Tibial artery (tissue), 4 donors: ENCODE data around the gene PLEKHH1.

Experiments
- DNase-seq, 2 donors: peaks; one replicate each; pipeline ENCODE4 v3.0.0-alpha.2; 2019
- H3K27ac ChIP-seq, 2 donors: fragments of 200-600 bp; sonication (generic) in 1 of 2; 1 replicate in 1 of 2; 2 replicates in 1 of 2; pipeline ENCODE4 v1.5.1; 2018 to 2019; ENCODE audit warnings: mild to moderate bottlenecking in 1 of 2
- H3K27me3 ChIP-seq, 2 donors: fragments of 200-600 bp; sonication (generic) in 1 of 2; one replicate each; pipeline versions ENCODE4 v1.5.1 to v1.6.0; 2016 to 2019
- H3K36me3 ChIP-seq, 3 donors: fragments of 200-600 bp; sonication (generic) in 2 of 3; one replicate each; pipeline ENCODE4 v1.5.1; 2016 to 2019; ENCODE audit warnings: mild to moderate bottlenecking in 2 of 3
- H3K4me1 ChIP-seq, 4 donors: fragments of 200-600 bp; sonication (generic) in 2 of 4; 1 replicate in 3 of 4; 2 replicates in 1 of 4; pipeline ENCODE4 v1.5.1; 2016 to 2019
- H3K4me3 ChIP-seq, 2 donors: fragments of 200-600 bp; sonication (generic) in 1 of 2; 1 replicate in 1 of 2; 2 replicates in 1 of 2; pipeline ENCODE4 v1.5.1; 2018 to 2019; ENCODE audit warnings: mild to moderate bottlenecking in 2 of 2
- H3K9me3 ChIP-seq, 3 donors: fragments of 200-600 bp; sonication (generic) in 1 of 3; one replicate each; pipeline ENCODE4 v1.5.1; 2016 to 2019
- intact Hi-C: fragments of 100-400 bp; cut with DNase I; formaldehyde crosslinking; loops from one replicate; pipeline ENCODE4 v1.15.0; 2023; ENCODE audit warnings: low total_unique reads
- TF ChIP-seq, protein P1 (sequence below), 2 experiments: fragments of 200-600 bp in 1 of 2; fragments of 450-650 bp in 1 of 2; IDR thresholded peaks; one replicate each; pipeline ENCODE4 v1.5.1; 2017 to 2019; ENCODE audit warnings: antibody characterized with exemption in 2 of 2, mild to moderate bottlenecking in 1 of 2, moderate library complexity in 1 of 2

The PLEKHH1 gene

GRCh38 chr14:67527756-67528155, 5.3 kb upstream of the PLEKHH1 start:
- Histone ChIP-seq H3K4me1 (peaks cover 0 to 6% (median 3%) of the 10 kb centered on the region in 4 donors), H3K9me3 (no peaks in the 10 kb centered on the region), H3K4me3 (no peak overlapping the region), H3K27ac (no peak overlapping the region), H3K36me3 (no peaks in the 10 kb centered on the region), H3K27me3 (peaks cover 0 to 34% of the 10 kb centered on the region in 2 donors)
- intact Hi-C loops: no loop called here
- no peak for DNase-seq
- TF ChIP-seq, protein P1, sequence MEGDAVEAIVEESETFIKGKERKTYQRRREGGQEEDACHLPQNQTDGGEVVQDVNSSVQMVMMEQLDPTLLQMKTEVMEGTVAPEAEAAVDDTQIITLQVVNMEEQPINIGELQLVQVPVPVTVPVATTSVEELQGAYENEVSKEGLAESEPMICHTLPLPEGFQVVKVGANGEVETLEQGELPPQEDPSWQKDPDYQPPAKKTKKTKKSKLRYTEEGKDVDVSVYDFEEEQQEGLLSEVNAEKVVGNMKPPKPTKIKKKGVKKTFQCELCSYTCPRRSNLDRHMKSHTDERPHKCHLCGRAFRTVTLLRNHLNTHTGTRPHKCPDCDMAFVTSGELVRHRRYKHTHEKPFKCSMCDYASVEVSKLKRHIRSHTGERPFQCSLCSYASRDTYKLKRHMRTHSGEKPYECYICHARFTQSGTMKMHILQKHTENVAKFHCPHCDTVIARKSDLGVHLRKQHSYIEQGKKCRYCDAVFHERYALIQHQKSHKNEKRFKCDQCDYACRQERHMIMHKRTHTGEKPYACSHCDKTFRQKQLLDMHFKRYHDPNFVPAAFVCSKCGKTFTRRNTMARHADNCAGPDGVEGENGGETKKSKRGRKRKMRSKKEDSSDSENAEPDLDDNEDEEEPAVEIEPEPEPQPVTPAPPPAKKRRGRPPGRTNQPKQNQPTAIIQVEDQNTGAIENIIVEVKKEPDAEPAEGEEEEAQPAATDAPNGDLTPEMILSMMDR (IDR thresholded peaks at IDR 0.05): no peak

DNA sequence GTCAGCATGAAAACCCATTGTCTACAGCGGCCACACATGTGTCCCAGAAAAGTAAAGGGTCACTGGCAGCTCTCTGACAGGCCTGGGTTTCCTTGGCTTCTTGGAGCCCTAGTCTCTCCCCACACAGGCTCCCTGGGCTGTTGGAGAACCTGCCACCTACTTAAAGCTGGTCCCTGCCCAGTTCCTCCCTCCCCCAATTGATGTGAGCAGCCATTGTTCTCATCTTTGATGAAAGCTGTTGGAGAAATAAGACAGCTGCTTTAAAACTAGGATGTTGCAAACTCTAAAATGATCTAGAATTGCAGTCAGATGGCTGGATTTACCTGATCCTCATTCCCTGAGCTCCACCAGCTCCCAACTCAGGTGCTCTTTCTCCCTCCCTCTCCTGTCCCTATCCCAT, 4.8 kb upstream of the PLEKHH1 start:
- Histone ChIP-seq H3K27ac (no peak overlapping the region), H3K4me1 (peaks cover 0 to 10% (median 3%) of the 10 kb centered on the region in 4 donors), H3K4me3 (no peak overlapping the region), H3K36me3 (no peaks in the 10 kb centered on the region), H3K9me3 (no peaks in the 10 kb centered on the region), H3K27me3 (peaks cover 0 to 30% of the 10 kb centered on the region in 2 donors)
- intact Hi-C loops: no loop called here
- TF ChIP-seq, protein P1 (IDR thresholded peaks at IDR 0.05): no peak
- DNase-seq: no peak

GRCh38 chr14:67529947-67530935, 2.8 kb upstream of the PLEKHH1 start:
- Histone ChIP-seq H3K4me1 (peaks cover 0 to 16% (median 8%) of the 10 kb centered on the region in 4 donors), H3K27ac (no peak overlapping the region), H3K36me3 (no peaks in the 10 kb centered on the region), H3K4me3 (no peak overlapping the region), H3K27me3 (peaks cover 0 to 16% of the 10 kb centered on the region in 2 donors), H3K9me3 (no peaks in the 10 kb centered on the region)
- no peak for DNase-seq
- TF ChIP-seq, protein P1 (IDR thresholded peaks at IDR 0.05): no peak
- intact Hi-C loops: no loop called here

DNA sequence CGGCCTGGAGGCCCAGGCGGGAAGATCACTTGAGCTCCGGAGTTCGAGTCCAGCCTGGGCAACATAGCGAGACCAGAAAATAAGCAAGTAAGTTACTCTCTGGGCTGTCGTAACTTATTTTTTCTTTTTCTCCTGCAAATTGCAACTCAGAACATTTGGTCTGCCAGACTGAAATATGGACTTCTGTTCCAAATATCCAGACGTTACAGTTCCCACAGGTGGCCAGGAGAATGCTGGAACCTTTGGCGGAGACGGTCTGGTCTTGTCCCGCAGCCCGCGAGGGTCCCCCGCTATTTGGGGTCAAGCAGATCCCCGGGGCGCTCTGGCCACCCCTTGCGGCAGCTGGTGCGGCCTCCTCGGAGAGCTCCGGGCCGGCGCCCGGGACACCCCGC, 488 bp upstream of the PLEKHH1 start:
- Histone ChIP-seq H3K4me1 (peaks cover 0 to 16% (median 8%) of the 10 kb centered on the region in 4 donors), H3K27ac (peak overlapping the region; percentile 3 to 43), H3K27me3 (peaks cover 0 to 6% of the 10 kb centered on the region in 2 donors), H3K9me3 (no peaks in the 10 kb centered on the region), H3K4me3 (peak overlapping the region; percentile 59 to 66), H3K36me3 (no peaks in the 10 kb centered on the region)
- intact Hi-C loops: no loop called here
- no peak for DNase-seq
- TF ChIP-seq, protein P1 (IDR thresholded peaks at IDR 0.05): no peak

DNA sequence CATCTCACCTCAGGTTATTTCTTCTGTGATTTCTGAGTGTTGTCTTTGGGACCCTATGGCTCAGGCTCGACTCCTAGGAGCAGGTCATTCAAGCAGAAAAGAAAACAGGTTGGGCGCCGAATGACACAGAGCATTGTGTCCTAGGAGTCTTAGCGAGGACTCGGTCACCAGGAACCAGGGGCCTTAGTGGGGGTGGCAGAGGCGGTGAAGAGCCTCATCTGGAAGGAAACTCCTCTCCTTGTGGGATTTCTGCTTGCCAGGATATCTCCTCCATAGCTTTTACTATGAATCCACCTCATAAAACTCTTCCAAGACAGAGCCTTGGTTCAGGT, 630 bp downstream of the PLEKHH1 start:
- H3K36me3 ChIP-seq: no peaks in the 10 kb centered on the region
- H3K4me1 ChIP-seq: peaks cover 0 to 16% (median 8%) of the 10 kb centered on the region in 4 donors
- intact Hi-C loops: no loop called here
- H3K27me3 ChIP-seq: no peaks in the 10 kb centered on the region
- no peak for DNase-seq
- peak overlapping the region; percentile 59 to 66 for H3K4me3 ChIP-seq
- H3K9me3 ChIP-seq: no peaks in the 10 kb centered on the region
- H3K27ac ChIP-seq: no peak overlapping the region
- TF ChIP-seq, protein P1 (IDR thresholded peaks at IDR 0.05): no peak
